Calu3 (cell line): ENCODE measurements around the gene POLA1. TPM values are rescaled to one million over a fixed set of nuclear protein-coding genes. Genes with fewer than 3 reads are reported as not detected.

ENCODE experiments used
- BruUV-seq: library from RNA; stranded (reverse); fragments of 400-500 nt; replicated peaks from 2 replicates; lab custom pipeline; 2021; lab: Mats Ljungman, UMichigan
- CTCF ChIA-PET: fragments of 300-600 bp; sonication (Branson Sonifier 250); formaldehyde crosslinking; loops from one replicate; lab custom pipeline; 2022; ENCODE audit warnings: antibody characterized with exemption; lab: Charles Lee
- DNase-seq: peaks from one replicate; pipeline ENCODE4 v3.0.0; 2022
- H3K27ac Mint-ChIP-seq: one replicate; pipeline ENCODE4 v1.8.0; 2022; ENCODE audit warnings: mixed read lengths; ENCODE audit not compliant: unreplicated experiment
- H3K27me3 Mint-ChIP-seq: one replicate; pipeline ENCODE4 v1.8.0; 2022; ENCODE audit warnings: mixed read lengths; ENCODE audit not compliant: unreplicated experiment
- H3K36me3 Mint-ChIP-seq: one replicate; pipeline ENCODE4 v1.8.0; 2022; ENCODE audit warnings: mild to moderate bottlenecking, moderate library complexity, mixed read lengths; ENCODE audit not compliant: insufficient read depth, unreplicated experiment
- H3K4me1 Mint-ChIP-seq: one replicate; pipeline ENCODE4 v1.8.0; 2022; ENCODE audit warnings: mild to moderate bottlenecking, low read depth, mixed read lengths; ENCODE audit not compliant: unreplicated experiment
- H3K4me3 Mint-ChIP-seq: one replicate; pipeline ENCODE4 v1.8.0; 2022; ENCODE audit warnings: mild to moderate bottlenecking, low read depth, moderate library complexity, mixed read lengths; ENCODE audit not compliant: unreplicated experiment
- H3K9me3 Mint-ChIP-seq: one replicate; pipeline ENCODE4 v1.8.0; 2022; ENCODE audit warnings: low read depth, mixed read lengths; ENCODE audit not compliant: unreplicated experiment
- intact Hi-C: fragments of 100-400 bp; cut with micrococcal nuclease; formaldehyde crosslinking; loops from one replicate; pipeline ENCODE4 v1.10.0; 2022; ENCODE audit not compliant: unreplicated experiment
- total RNA-seq: library from RNA; stranded (reverse); gene quantifications from 2 replicates; pipeline ENCODE4 v1.2.3, GENCODE V29; 2022
- TF ChIP-seq, protein P1 (sequence below): fragments of 200-600 bp; IDR thresholded peaks from one replicate; pipeline ENCODE4 v1.8.0; 2022; ENCODE audit warnings: antibody characterized with exemption; ENCODE audit not compliant: unreplicated experiment

POLA1 gene
- total RNA-seq, 1 experiment from 2014 or later = 25.2 TPM

DNA sequence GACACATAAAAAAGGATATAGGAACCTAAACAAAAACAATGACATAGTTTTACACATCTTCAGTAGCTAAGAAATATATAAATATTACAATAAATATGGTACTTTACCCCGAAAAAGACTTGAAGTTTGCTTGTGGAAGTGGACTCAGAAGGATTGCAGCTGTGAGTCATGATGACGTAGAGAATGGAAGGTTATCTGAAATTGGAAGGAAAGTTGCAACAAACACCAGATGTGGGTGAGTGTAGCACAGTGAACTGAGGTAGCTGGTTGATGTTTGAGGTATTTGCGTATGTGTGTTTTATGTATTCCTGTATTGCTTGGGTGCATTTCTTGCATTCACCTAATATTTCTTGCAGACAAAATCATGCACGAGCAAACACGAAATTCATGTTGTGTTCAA lies 209.1 kb downstream of the POLA1 start:
- Mint-ChIP-seq H3K27ac (no peak overlapping the region), H3K4me3 (no peak overlapping the region), H3K9me3 (no peaks in the 10 kb centered on the region), H3K4me1 (no peaks in the 10 kb centered on the region), H3K27me3 (no peaks in the 10 kb centered on the region), H3K36me3 (no peaks in the 10 kb centered on the region)
- CTCF ChIA-PET = no interaction called here
- TF ChIP-seq, protein P1, sequence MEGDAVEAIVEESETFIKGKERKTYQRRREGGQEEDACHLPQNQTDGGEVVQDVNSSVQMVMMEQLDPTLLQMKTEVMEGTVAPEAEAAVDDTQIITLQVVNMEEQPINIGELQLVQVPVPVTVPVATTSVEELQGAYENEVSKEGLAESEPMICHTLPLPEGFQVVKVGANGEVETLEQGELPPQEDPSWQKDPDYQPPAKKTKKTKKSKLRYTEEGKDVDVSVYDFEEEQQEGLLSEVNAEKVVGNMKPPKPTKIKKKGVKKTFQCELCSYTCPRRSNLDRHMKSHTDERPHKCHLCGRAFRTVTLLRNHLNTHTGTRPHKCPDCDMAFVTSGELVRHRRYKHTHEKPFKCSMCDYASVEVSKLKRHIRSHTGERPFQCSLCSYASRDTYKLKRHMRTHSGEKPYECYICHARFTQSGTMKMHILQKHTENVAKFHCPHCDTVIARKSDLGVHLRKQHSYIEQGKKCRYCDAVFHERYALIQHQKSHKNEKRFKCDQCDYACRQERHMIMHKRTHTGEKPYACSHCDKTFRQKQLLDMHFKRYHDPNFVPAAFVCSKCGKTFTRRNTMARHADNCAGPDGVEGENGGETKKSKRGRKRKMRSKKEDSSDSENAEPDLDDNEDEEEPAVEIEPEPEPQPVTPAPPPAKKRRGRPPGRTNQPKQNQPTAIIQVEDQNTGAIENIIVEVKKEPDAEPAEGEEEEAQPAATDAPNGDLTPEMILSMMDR = no peak
- DNase-seq = no peak
- no TSS peak for BruUV-seq
- intact Hi-C loops = no loop called here

DNA sequence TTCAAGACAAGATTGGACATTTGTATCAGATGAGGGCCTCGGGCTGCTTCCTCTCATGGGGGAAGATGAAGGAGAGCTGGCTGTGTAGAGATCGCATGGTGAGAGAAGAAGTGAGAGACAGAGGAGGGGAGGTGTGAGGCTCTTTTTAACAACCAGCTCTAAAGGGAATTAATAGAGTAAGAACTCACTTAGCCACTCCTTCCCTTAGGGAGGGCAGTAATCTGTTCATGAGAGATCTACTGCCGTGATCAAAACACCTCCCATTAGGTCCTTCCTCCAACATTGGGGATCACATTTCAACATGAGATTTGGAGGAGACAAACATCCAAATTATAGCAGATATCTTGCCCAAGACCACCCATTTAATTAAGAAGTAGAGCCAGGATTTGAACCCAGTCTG lies 225.0 kb downstream of the POLA1 start:
- H3K27me3 Mint-ChIP-seq = no peaks in the 10 kb centered on the region
- no peak overlapping the region for H3K4me3 Mint-ChIP-seq
- no peak for DNase-seq
- no peaks in the 10 kb centered on the region for H3K36me3 Mint-ChIP-seq
- H3K9me3 Mint-ChIP-seq = no peaks in the 10 kb centered on the region
- CTCF ChIA-PET = interaction anchor here (0.6 to 0.7 kb wide), 2 partner anchors 14 to 345 kb away, joined by 3 read pairs; no protein-coding TSS in a partner anchor
- TF ChIP-seq, protein P1 = no peak
- no peaks in the 10 kb centered on the region for H3K4me1 Mint-ChIP-seq
- intact Hi-C loops = no loop called here
- BruUV-seq = no TSS peak
- no peak overlapping the region for H3K27ac Mint-ChIP-seq

DNA sequence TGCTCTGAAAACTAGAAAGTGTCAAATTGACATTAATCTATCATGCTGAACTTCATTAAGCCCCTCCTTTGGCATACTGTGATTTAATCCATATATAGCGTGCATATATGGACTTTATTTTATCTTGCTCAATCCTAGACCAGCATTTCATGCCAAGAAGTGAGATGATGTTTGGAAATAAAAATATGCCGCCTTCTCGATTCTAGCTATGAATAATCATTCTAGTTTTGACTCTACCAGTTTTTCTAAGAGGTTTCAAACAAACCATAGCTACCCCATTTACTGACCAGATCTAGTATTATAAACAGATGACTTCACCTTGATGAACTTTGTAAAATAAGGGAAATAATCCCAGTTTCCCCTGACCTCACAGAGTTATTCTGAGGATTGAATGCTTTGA lies 227.1 kb downstream of the POLA1 start:
- Mint-ChIP-seq H3K9me3 (no peaks in the 10 kb centered on the region), H3K36me3 (no peaks in the 10 kb centered on the region), H3K27me3 (no peaks in the 10 kb centered on the region), H3K4me3 (no peak overlapping the region), H3K27ac (no peak overlapping the region), H3K4me1 (peaks cover 17% of the 10 kb centered on the region)
- TF ChIP-seq, protein P1 = no peak
- CTCF ChIA-PET = no interaction called here
- BruUV-seq = no TSS peak
- no peak for DNase-seq
- intact Hi-C loops = no loop called here

DNA sequence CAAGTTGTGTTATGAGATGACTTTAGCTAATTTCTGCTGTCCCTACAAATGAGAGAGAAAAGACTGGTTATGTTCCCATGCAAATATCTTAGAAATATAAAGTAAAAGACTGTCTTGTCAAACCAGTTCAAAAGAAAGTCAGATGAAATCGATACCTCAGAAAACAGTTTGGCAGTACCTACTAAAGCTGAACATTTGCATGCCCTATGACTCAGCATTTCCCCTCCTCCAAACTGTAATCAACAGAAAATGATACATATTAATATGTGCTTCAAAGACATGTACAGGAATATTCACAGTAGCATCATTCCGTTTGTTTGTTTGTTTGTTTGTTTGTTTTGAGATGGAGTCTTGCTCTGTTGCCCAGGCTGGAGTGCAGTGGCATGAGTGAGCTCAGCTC lies 231.7 kb downstream of the POLA1 start:
- no TSS peak for BruUV-seq
- intact Hi-C loops = no loop called here

More for the DNA sequence above, 231.7 kb downstream of the POLA1 start:
- Mint-ChIP-seq H3K27me3 (no peaks in the 10 kb centered on the region), H3K4me1 (peaks cover 17% of the 10 kb centered on the region), H3K27ac (no peak overlapping the region), H3K36me3 (no peaks in the 10 kb centered on the region), H3K4me3 (no peak overlapping the region), H3K9me3 (no peaks in the 10 kb centered on the region)
- TF ChIP-seq, protein P1 = no peak
- DNase-seq = no peak
- CTCF ChIA-PET = no interaction called here
